Loucy (cell line): Measurements from ENCODE around the gene POFUT2.

Source experiments
- H2AFZ ChIP-seq: fragments of 200-600 bp; sonication (generic); 2 replicates; pipeline ENCODE4 v1.6.0; 2016; ENCODE audit warnings: antibody characterized with exemption, mild to moderate bottlenecking, low read length, moderate library complexity
- H3F3A ChIP-seq: fragments of 200-600 bp; 2 replicates; pipeline ENCODE4 v1.6.0; 2016; ENCODE audit warnings: antibody characterized with exemption, low read depth, mild to moderate bottlenecking
- H3K27me3 ChIP-seq: fragments of 200-600 bp; sonication (generic); 2 replicates; pipeline ENCODE4 v1.6.1; 2014; ENCODE audit warnings: low read length, mild to moderate bottlenecking; ENCODE audit not compliant: insufficient read depth, poor library complexity, severe bottlenecking
- H3K36me3 ChIP-seq: fragments of 200-600 bp; sonication (generic); 2 replicates; pipeline ENCODE4 v1.6.1; 2016; ENCODE audit warnings: low read length; ENCODE audit not compliant: insufficient read depth
- H3K4me1 ChIP-seq: fragments of 200-600 bp; sonication (generic); 2 replicates; pipeline ENCODE4 v1.5.1; 2014; ENCODE audit warnings: low read length, mild to moderate bottlenecking; ENCODE audit not compliant: insufficient read depth, poor library complexity, severe bottlenecking
- H3K4me2 ChIP-seq: fragments of 200-600 bp; sonication (generic); 2 replicates; pipeline ENCODE4 v1.6.0; 2014; ENCODE audit warnings: antibody characterized with exemption, low read length, low read depth, mild to moderate bottlenecking; ENCODE audit not compliant: poor library complexity, severe bottlenecking
- H3K4me3 ChIP-seq: fragments of 200-600 bp; sonication (generic); 2 replicates; pipeline ENCODE4 v1.5.1; 2014; ENCODE audit warnings: low read length, mild to moderate bottlenecking, mixed read lengths; ENCODE audit not compliant: poor library complexity, severe bottlenecking
- H3K79me2 ChIP-seq: fragments of 200-600 bp; sonication (generic); 2 replicates; pipeline ENCODE4 v1.6.1; 2014; ENCODE audit warnings: low read length; ENCODE audit not compliant: insufficient read depth
- H3K9ac ChIP-seq: fragments of 200-600 bp; sonication (generic); 2 replicates; pipeline ENCODE4 v1.6.0; 2014; ENCODE audit warnings: mild to moderate bottlenecking, low read depth, low read length, moderate library complexity; ENCODE audit not compliant: poor library complexity, severe bottlenecking
- H3K9me2 ChIP-seq: fragments of 200-600 bp; sonication (generic); replicated peaks from 2 replicates; pipeline ENCODE4 v1.6.1; 2016; ENCODE audit warnings: low read depth, low read length, mixed read lengths
- H3K9me3 ChIP-seq: fragments of 200-600 bp; sonication (generic); 2 replicates; pipeline ENCODE4 v1.6.1; 2014; ENCODE audit warnings: mild to moderate bottlenecking, antibody characterized with exemption, low read length, low read depth; ENCODE audit not compliant: insufficient read depth
- H4K20me1 ChIP-seq: fragments of 200-600 bp; sonication (generic); 2 replicates; pipeline ENCODE4 v1.6.0; 2014; ENCODE audit warnings: antibody characterized with exemption, low read length, mild to moderate bottlenecking; ENCODE audit not compliant: insufficient read depth, poor library complexity, severe bottlenecking
- EZH2phosphoT487 ChIP-seq: fragments of 200-600 bp; IDR thresholded peaks from 2 replicates; pipeline ENCODE4 v1.6.1; 2018; ENCODE audit warnings: antibody characterized with exemption, mild to moderate bottlenecking, moderate library complexity, borderline replicate concordance
- TF ChIP-seq, protein P1 (sequence below): fragments of 200-600 bp; sonication (generic); conservative IDR thresholded peaks from 2 replicates; pipeline ENCODE4 v1.5.1; 2014; ENCODE audit warnings: mild to moderate bottlenecking, antibody characterized with exemption, low read length

The POFUT2 gene

DNA sequence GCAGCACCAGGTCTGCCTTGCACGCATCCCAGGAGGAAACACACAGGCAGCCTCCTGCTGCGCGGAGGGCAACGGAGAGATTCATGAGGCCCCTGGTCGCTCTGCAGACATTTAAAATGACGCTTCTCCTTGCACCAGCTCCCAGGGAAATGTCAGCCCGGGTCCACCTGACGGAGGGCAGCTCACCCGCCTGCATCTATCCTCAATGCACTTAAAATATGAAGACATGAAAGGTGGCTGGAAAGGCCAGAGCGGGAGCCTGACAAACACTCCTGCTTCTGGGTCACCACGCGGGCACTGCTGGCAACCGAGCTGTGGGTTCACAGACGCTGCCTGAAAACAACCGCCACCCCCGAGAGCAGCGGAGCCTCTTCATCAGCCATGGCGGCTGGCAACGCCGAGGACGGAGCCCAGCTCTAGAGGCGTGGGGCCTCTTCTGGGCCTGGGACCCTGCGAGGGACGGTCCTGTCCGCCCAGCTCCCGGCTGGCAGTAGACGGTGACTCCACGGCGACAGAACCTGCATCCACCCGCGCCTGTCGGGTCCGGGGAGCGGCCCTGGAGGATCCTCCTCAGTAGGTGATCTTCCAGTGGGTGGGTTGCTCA is 22.7 kb downstream of the POFUT2 start:
- H2AFZ ChIP-seq, result no peak overlapping the region
- TF ChIP-seq, protein P1, sequence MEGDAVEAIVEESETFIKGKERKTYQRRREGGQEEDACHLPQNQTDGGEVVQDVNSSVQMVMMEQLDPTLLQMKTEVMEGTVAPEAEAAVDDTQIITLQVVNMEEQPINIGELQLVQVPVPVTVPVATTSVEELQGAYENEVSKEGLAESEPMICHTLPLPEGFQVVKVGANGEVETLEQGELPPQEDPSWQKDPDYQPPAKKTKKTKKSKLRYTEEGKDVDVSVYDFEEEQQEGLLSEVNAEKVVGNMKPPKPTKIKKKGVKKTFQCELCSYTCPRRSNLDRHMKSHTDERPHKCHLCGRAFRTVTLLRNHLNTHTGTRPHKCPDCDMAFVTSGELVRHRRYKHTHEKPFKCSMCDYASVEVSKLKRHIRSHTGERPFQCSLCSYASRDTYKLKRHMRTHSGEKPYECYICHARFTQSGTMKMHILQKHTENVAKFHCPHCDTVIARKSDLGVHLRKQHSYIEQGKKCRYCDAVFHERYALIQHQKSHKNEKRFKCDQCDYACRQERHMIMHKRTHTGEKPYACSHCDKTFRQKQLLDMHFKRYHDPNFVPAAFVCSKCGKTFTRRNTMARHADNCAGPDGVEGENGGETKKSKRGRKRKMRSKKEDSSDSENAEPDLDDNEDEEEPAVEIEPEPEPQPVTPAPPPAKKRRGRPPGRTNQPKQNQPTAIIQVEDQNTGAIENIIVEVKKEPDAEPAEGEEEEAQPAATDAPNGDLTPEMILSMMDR, result no peak
- no peak for TF ChIP-seq EZH2phosphoT487
- no peaks in the 10 kb centered on the region for H3K27me3 ChIP-seq
- H3K9me3 ChIP-seq, result no peaks in the 10 kb centered on the region
- no peaks in the 10 kb centered on the region for H3F3A ChIP-seq
- H3K4me1 ChIP-seq, result no peaks in the 10 kb centered on the region
- H3K4me2 ChIP-seq, result no peak overlapping the region
- peaks cover 35% of the 10 kb centered on the region; the same call in 1 of the 2 replicates for H3K36me3 ChIP-seq
- no peaks in the 10 kb centered on the region for H3K79me2 ChIP-seq
- no peak overlapping the region for H3K4me3 ChIP-seq
- no peaks in the 10 kb centered on the region for H3K9me2 ChIP-seq
- no peaks in the 10 kb centered on the region for H4K20me1 ChIP-seq
- H3K9ac ChIP-seq, result no peak overlapping the region

DNA sequence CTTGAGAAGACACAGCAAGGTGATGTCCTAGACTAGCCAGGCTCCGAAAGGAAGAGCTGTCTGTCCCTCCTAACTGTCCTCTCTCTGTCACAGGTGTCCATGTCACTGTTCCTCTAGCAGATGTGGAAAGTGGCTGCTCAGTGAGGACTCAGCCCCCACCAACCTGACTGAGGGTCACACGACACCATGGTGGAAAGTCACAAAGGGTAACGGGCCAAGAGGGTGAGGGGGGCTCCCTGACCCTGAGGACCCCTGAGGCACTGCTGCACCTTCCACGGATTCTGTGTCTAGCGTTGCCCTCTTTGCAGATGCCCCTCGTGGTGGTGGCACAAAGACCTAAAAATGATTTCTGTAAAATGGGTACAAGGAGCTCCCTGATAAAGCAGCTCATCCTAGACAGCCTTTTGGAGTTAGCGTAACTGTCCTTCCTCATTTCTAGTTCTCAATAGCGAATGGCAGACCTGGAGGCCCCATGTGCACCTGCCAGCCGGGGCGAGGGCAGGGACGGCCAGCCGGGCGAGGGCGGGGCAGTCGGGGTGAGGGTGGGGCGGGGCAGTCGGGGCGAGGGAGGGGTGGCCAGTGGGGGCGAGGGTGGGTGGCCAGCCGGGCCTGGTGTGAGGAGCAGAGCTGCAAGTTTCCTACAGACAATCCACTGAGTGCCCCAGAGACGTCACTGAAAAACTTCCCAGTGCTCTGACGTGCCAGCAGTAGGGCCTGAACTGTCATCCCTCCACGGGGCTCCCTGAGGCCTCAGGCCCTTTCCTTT is 23.4 kb downstream of the POFUT2 start:
- Histone ChIP-seq H3F3A (no peaks in the 10 kb centered on the region), H3K36me3 (peaks cover 31% of the 10 kb centered on the region; the same call in 1 of the 2 replicates), H3K27me3 (no peaks in the 10 kb centered on the region), H3K4me1 (no peaks in the 10 kb centered on the region), H4K20me1 (no peaks in the 10 kb centered on the region), H3K9me3 (no peaks in the 10 kb centered on the region), H3K79me2 (no peaks in the 10 kb centered on the region), H3K9ac (no peak overlapping the region), H3K4me2 (no peak overlapping the region), H2AFZ (no peak overlapping the region), H3K4me3 (no peak overlapping the region), H3K9me2 (no peaks in the 10 kb centered on the region)
- TF ChIP-seq, protein P1, result no peak
- TF ChIP-seq EZH2phosphoT487, result no peak

- H3K4me1 ChIP-seq, result no peaks in the 10 kb centered on the region
- no peaks in the 10 kb centered on the region for H4K20me1 ChIP-seq
- no peak for TF ChIP-seq EZH2phosphoT487
- TF ChIP-seq, protein P1, result no peak
- H2AFZ ChIP-seq, result no peak overlapping the region
- no peak overlapping the region for H3K4me2 ChIP-seq
- H3F3A ChIP-seq, result no peaks in the 10 kb centered on the region
- H3K9ac ChIP-seq, result no peak overlapping the region
- no peaks in the 10 kb centered on the region for H3K79me2 ChIP-seq
- H3K27me3 ChIP-seq, result no peaks in the 10 kb centered on the region
- H3K9me2 ChIP-seq, result no peaks in the 10 kb centered on the region
- H3K36me3 ChIP-seq, result peaks cover 31% of the 10 kb centered on the region; the same call in 1 of the 2 replicates
- H3K9me3 ChIP-seq, result no peaks in the 10 kb centered on the region
- H3K4me3 ChIP-seq, result no peak overlapping the region
Observed at GRCh38 chr21:45263534-45263933, 24.2 kb downstream of the POFUT2 start.
